GM10266 (cell line): Measurements from ENCODE around the gene DBH.

Experiments used
- DNase-seq: peaks from one replicate; pipeline ENCODE4 v3.0.0; 2012; ENCODE audit errors: extremely low spot score
- CTCF ChIP-seq: IDR thresholded peaks from 2 replicates; pipeline ENCODE4 v1.5.1; 2012; ENCODE audit warnings: mild to moderate bottlenecking, low read depth; ENCODE audit not compliant: control insufficient read depth, insufficient read depth; ENCODE audit errors: missing control alignments

The DBH gene

DNA sequence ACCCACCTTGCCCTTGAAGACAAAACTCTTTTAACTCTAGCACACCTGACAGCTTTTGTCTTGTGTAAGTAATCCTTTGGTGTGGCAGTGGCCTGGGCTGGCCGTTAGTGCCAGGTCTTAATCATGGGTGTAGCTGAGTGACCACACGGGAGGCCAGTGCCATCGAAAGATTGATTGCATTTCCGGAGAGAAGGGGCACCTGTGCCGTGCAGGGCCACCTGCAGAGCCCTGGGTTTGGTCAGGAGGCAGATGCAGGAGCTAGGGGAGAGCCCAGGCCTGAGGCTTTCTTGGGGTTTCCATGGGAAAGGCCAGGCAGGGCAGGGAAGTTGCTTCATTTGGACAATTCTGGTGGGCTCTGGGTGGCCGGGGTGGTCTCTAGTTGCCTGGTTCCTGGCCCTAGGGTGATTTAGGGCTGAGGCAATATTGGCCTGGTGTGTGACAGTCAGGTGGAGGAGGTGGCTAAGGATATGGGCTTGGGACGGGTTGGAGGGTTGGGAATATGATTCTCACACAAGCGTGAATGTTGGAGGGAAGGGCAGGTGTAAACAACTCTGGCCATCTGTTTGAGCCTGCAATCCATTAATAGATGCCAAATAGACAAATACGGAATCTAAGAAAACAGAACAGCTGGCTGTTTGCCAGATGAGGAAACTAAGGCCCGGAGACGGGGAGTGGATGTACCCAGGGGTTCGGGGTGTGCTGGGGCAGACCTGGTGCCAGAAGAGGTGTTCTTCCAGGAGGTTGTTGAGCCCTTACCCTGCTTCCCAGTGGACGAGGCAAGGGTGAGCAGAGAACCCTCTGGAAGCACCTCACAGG is 4.6 kb downstream of the DBH start:
- no peak for TF ChIP-seq CTCF
- no peak for DNase-seq

GRCh38 chr9:133641396-133641655 is 5.2 kb downstream of the DBH start:
- DNase-seq = no peak
- no peak for TF ChIP-seq CTCF

- no peak for TF ChIP-seq CTCF
- DNase-seq = no peak
Measured at GRCh38 chr9:133641861-133642595, 5.9 kb downstream of the DBH start.

DNA sequence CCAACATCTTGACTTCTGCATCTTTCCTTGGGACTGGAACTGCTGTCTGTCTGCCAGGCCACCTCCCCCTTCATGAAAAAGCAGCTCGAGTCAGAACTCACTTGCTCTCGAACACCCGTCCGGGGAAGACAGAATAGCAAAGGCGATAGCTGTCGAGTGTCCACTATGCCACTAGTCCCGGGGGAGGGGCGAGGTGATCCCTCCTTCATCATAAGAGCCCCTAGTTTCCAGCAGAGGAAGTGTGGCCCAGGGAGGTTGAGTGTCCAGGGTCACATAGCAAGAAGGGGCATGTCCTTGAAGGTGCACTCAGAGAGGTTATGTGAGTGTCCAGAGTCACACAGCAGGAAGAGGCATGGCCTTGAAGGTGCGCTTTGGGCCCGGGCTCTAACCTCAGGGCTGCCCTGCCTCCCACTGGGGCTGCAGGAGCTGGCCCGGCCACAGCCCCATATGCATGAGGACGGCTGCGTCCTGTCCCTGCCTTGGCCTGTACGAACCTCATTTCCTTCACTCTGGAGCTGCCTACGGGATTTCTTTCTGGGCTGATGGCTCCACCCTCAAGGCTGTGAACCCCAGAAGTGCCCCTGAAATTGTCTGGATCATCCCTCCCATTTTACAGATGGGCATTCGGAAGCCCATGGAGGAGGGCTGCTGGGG is 6.7 kb downstream of the DBH start:
- no peak for TF ChIP-seq CTCF
- DNase-seq = no peak

DNA sequence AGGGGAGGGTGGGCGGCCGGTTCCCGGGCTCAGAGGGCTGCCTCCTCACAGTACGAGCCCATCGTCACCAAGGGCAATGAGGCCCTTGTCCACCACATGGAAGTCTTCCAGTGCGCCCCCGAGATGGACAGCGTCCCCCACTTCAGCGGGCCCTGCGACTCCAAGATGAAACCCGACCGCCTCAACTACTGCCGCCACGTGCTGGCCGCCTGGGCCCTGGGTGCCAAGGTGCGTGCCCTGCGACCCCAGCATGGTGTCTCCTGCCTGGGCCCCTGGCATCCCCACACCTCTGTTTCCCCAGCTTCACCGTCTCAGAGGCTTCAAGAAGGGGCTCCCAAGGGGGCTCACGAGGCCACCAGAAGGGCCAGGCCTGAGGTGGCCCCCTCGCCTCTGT is 7.2 kb downstream of the DBH start:
- no peak for DNase-seq
- no peak for TF ChIP-seq CTCF

GRCh38 chr9:133643978-133644760 is 8.0 kb downstream of the DBH start:
- no peak for DNase-seq
- TF ChIP-seq CTCF = no peak
